MCF 10A (cell line): ENCODE measurements around the gene SLC44A4. TPM values are rescaled to one million over a fixed set of nuclear protein-coding genes. Genes with fewer than 3 reads are reported as not detected.
A peak's percentile ranks its signal among the peaks of the same experiment; 100 is the strongest.

ENCODE experiments used
- BruUV-seq: library from RNA; stranded (reverse); fragments of 400-500 nt; replicated peaks from 2 replicates; lab custom pipeline; 2021; lab: Mats Ljungman, UMichigan
- CTCF ChIA-PET: fragments of 300-600 bp; sonication (Branson Sonifier 250); formaldehyde crosslinking; extraction: SDS; loops from one replicate; lab custom pipeline; 2021; ENCODE audit warnings: antibody characterized with exemption, inconsistent platforms; lab: Yijun Ruan, JAX
- POLR2A ChIA-PET: fragments of 300-600, 350-650 bp; sonication (Branson Sonifier 250); formaldehyde crosslinking; extraction: SDS; loops from one replicate; lab custom pipeline; 2020; ENCODE audit warnings: antibody characterized with exemption, inconsistent platforms; lab: Yijun Ruan, JAX
- DNase-seq: peaks from one replicate; pipeline ENCODE4 v3.0.0-alpha.2; 2018; ENCODE audit not compliant: unreplicated experiment
- H3K27ac Mint-ChIP-seq: one replicate; pipeline ENCODE4 v1.8.0; 2022; ENCODE audit warnings: mild to moderate bottlenecking, low read depth, mixed read lengths; ENCODE audit not compliant: unreplicated experiment
- H3K27me3 Mint-ChIP-seq: one replicate; pipeline ENCODE4 v1.8.0; 2022; ENCODE audit warnings: mixed read lengths; ENCODE audit not compliant: insufficient read depth, unreplicated experiment
- H3K36me3 Mint-ChIP-seq: one replicate; pipeline ENCODE4 v1.8.0; 2022; ENCODE audit warnings: mild to moderate bottlenecking, moderate library complexity, mixed read lengths; ENCODE audit not compliant: insufficient read depth, unreplicated experiment
- H3K4me1 Mint-ChIP-seq: one replicate; pipeline ENCODE4 v1.8.0; 2022; ENCODE audit warnings: mixed read lengths; ENCODE audit not compliant: insufficient read depth, unreplicated experiment
- H3K4me3 Mint-ChIP-seq: one replicate; pipeline ENCODE4 v1.8.0; 2022; ENCODE audit warnings: mild to moderate bottlenecking, moderate library complexity, mixed read lengths; ENCODE audit not compliant: unreplicated experiment
- H3K9me3 Mint-ChIP-seq: one replicate; pipeline ENCODE4 v1.8.0; 2022; ENCODE audit warnings: mixed read lengths; ENCODE audit not compliant: unreplicated experiment
- CTCF ChIP-seq: fragments of 200-600 bp; IDR thresholded peaks from one replicate; pipeline ENCODE4 v1.8.0; 2022; ENCODE audit warnings: antibody characterized with exemption, mild to moderate bottlenecking; ENCODE audit not compliant: unreplicated experiment
- intact Hi-C: fragments of 100-400 bp; cut with micrococcal nuclease; formaldehyde crosslinking; loops from 2 replicates; pipeline ENCODE4 v1.14.1; 2022
- total RNA-seq: library from RNA; stranded (reverse); gene quantifications from 2 replicates; pipeline ENCODE4 v1.2.3, GENCODE V29; 2022

Gene SLC44A4
- total RNA-seq, 1 experiment from 2014 or later: not detected

GRCh38 chr6:31877651-31878161, 1.1 kb downstream of the SLC44A4 start:
- BruUV-seq: no TSS peak
- no peak for DNase-seq
- intact Hi-C loops: no loop called here
- CTCF ChIA-PET: no interaction called here
- H3K4me3 Mint-ChIP-seq: no peak overlapping the region
- TF ChIP-seq CTCF: no peak
- POLR2A ChIA-PET: no interaction called here
- H3K27ac Mint-ChIP-seq: no peak overlapping the region
- H3K27me3 Mint-ChIP-seq: no peaks in the 10 kb centered on the region
- H3K9me3 Mint-ChIP-seq: no peaks in the 10 kb centered on the region
- H3K36me3 Mint-ChIP-seq: peaks cover 36% of the 10 kb centered on the region
- H3K4me1 Mint-ChIP-seq: no peaks in the 10 kb centered on the region

- POLR2A ChIA-PET: no interaction called here
- CTCF ChIA-PET: no interaction called here
- Mint-ChIP-seq H3K4me1 (no peaks in the 10 kb centered on the region), H3K4me3 (no peak overlapping the region), H3K9me3 (no peaks in the 10 kb centered on the region), H3K27ac (no peak overlapping the region), H3K36me3 (peaks cover 31% of the 10 kb centered on the region), H3K27me3 (no peaks in the 10 kb centered on the region)
- no peak for TF ChIP-seq CTCF
- no peak for DNase-seq
- intact Hi-C loops: no loop called here
- BruUV-seq: no TSS peak
Measured at GRCh38 chr6:31877125-31877650, 1.6 kb downstream of the SLC44A4 start.

GRCh38 chr6:31876357-31876756, 2.4 kb downstream of the SLC44A4 start:
- no peak for TF ChIP-seq CTCF
- no TSS peak for BruUV-seq
- H3K9me3 Mint-ChIP-seq: no peaks in the 10 kb centered on the region
- ChIA-PET CTCF (interaction anchor here (1.1 to 1.3 kb wide), 2 partner anchors 11 to 13 kb away, joined by 5 to 6 read pairs; no protein-coding TSS in a partner anchor), POLR2A (interaction anchor here (0.7 to 1.6 kb wide), 3 partner anchors 14 to 215 kb away, joined by 3 to 7 read pairs (median 3); partner anchors contain the start of gene NEU1)
- H3K27ac Mint-ChIP-seq: peak overlapping the region; percentile 25
- DNase-seq: no peak
- no peak overlapping the region for H3K4me3 Mint-ChIP-seq
- no peaks in the 10 kb centered on the region for H3K4me1 Mint-ChIP-seq
- H3K36me3 Mint-ChIP-seq: peaks cover 22% of the 10 kb centered on the region
- no peaks in the 10 kb centered on the region for H3K27me3 Mint-ChIP-seq
- intact Hi-C loops: no loop called here

GRCh38 chr6:31875877-31876276, 2.9 kb downstream of the SLC44A4 start:
- Mint-ChIP-seq H3K4me3 (no peak overlapping the region), H3K27me3 (no peaks in the 10 kb centered on the region), H3K36me3 (peaks cover 17% of the 10 kb centered on the region), H3K27ac (peak overlapping the region; percentile 25), H3K4me1 (no peaks in the 10 kb centered on the region), H3K9me3 (no peaks in the 10 kb centered on the region)
- BruUV-seq: no TSS peak
- DNase-seq: no peak
- POLR2A ChIA-PET: interaction anchor here (0.6 to 1.6 kb wide), 4 partner anchors 13 to 215 kb away, joined by 3 to 7 read pairs (median 3); partner anchors contain the start of genes GPANK1 and NEU1
- no peak for TF ChIP-seq CTCF
- intact Hi-C loops: no loop called here
- CTCF ChIA-PET: interaction anchor here (0.6 to 1.3 kb wide), 3 partner anchors 12 to 207 kb away, joined by 3 to 6 read pairs (median 5); no protein-coding TSS in a partner anchor
